SK-N-SH (cell line): ENCODE results near the gene APP.

Experiments
- CTCF ChIP-seq: fragments of 200-600 bp; sonication (generic); IDR thresholded peaks from 2 replicates; pipeline ENCODE4 v1.6.1; 2017; ENCODE audit warnings: antibody characterized with exemption, mild to moderate bottlenecking, moderate library complexity
- EP300 ChIP-seq, 2 experiments: IDR thresholded peaks; 2 replicates each; pipeline versions ENCODE4 v1.4.0 to v1.6.1; 2012; ENCODE audit warnings: borderline replicate concordance in 1 of 2, low read depth in 1 of 2, low read length in 1 of 2
- EZH2phosphoT487 ChIP-seq: fragments of 200-600 bp; sonication (generic); IDR thresholded peaks from 2 replicates; pipeline ENCODE4 v1.6.1; 2017; ENCODE audit warnings: low read depth, mixed run types, mild to moderate bottlenecking, antibody characterized with exemption, moderate library complexity, borderline replicate concordance
- FOXM1 ChIP-seq: IDR thresholded peaks from 2 replicates; pipeline ENCODE4 v1.4.0; 2012; ENCODE audit warnings: low read depth, mild to moderate bottlenecking
- GABPA ChIP-seq: IDR thresholded peaks from 2 replicates; pipeline ENCODE4 v1.4.0; 2012; ENCODE audit warnings: low read depth, mild to moderate bottlenecking
- GATA2 ChIP-seq: sonication (generic); formaldehyde crosslinking; IDR thresholded peaks from 2 replicates; pipeline ENCODE4 v1.5.0; 2020; ENCODE audit warnings: mild to moderate bottlenecking, missing genetic modification reagents
- NFIC ChIP-seq: IDR thresholded peaks from 2 replicates; pipeline ENCODE4 v1.4.0; 2012; ENCODE audit warnings: borderline replicate concordance
- POLR2AphosphoS5 ChIP-seq: IDR thresholded peaks from 2 replicates; pipeline ENCODE4 v1.6.1; 2012; ENCODE audit warnings: low read depth, low read length
- RAD21 ChIP-seq: IDR thresholded peaks from 2 replicates; pipeline ENCODE4 v1.6.1; 2012; ENCODE audit warnings: mild to moderate bottlenecking, low read length
- TAF1 ChIP-seq: IDR thresholded peaks from 2 replicates; pipeline ENCODE4 v1.6.1; 2012; ENCODE audit warnings: low read depth, mild to moderate bottlenecking, low read length, moderate library complexity, borderline replicate concordance
- TEAD4 ChIP-seq: IDR thresholded peaks from 2 replicates; pipeline ENCODE4 v1.4.0; 2012; ENCODE audit warnings: mild to moderate bottlenecking, borderline replicate concordance; ENCODE audit not compliant: insufficient read depth
- ZBTB33 ChIP-seq: IDR thresholded peaks from 2 replicates; pipeline ENCODE4 v1.4.0; 2012; ENCODE audit warnings: low read depth, borderline replicate concordance

GRCh38 chr21:26067836-26068594 lies 102.6 kb downstream of the APP start:
- TF ChIP-seq POLR2AphosphoS5 (no peak), CTCF (no peak), EP300 (IDR thresholded peaks at IDR 0.05; ENCODE audit: borderline replicate concordance in 1 of 2, low read depth in 1 of 2, low read length in 1 of 2) (no peak), EZH2phosphoT487 (no peak), GATA2 (CRISPR knock-in tag) (no peak), NFIC (no peak), ZBTB33 (no peak), TAF1 (no peak), TEAD4 (no peak), GABPA (no peak), RAD21 (no peak), FOXM1 (no peak)
